GM23338 (cell line): ENCODE data around the gene NSRP1. TPM values are rescaled to one million over a fixed set of nuclear protein-coding genes. Genes with fewer than 3 reads are reported as not detected.

Experiments used
- ATAC-seq: fragments of 200-7000 bp; cut with Tn5 transposase; 3 replicates; pipeline ENCODE4 v1.9.1; 2020
- DNase-seq: peaks from one replicate; pipeline ENCODE4 v3.0.0-alpha.2; 2015; ENCODE audit warnings: low spot score
- H2AFZ ChIP-seq: fragments of 200-600 bp; sonication (generic); 2 replicates; pipeline ENCODE4 v1.8.0; 2016; ENCODE audit warnings: antibody characterized with exemption, mild to moderate bottlenecking, moderate library complexity
- H3F3A ChIP-seq: fragments of 200-600 bp; sonication (generic); replicated peaks from 2 replicates; pipeline ENCODE4 v1.8.0; 2017; ENCODE audit warnings: antibody characterized with exemption, mixed run types, low read depth
- H3K27ac ChIP-seq: fragments of 200-600 bp; sonication (generic); 2 replicates; pipeline ENCODE4 v1.6.1; 2016; ENCODE audit warnings: low read depth
- H3K27me3 ChIP-seq: fragments of 200-600 bp; sonication (generic); 2 replicates; pipeline ENCODE4 v1.8.0; 2016; ENCODE audit warnings: mild to moderate bottlenecking, mixed run types, moderate library complexity; ENCODE audit not compliant: insufficient read depth
- H3K36me3 ChIP-seq: fragments of 200-600 bp; sonication (generic); 2 replicates; pipeline ENCODE4 v1.8.0; 2016; ENCODE audit warnings: mild to moderate bottlenecking; ENCODE audit not compliant: insufficient read depth
- H3K4me1 ChIP-seq: fragments of 200-600 bp; sonication (generic); 2 replicates; pipeline ENCODE4 v1.8.0; 2016; ENCODE audit warnings: mild to moderate bottlenecking, moderate library complexity; ENCODE audit not compliant: insufficient read depth
- H3K4me2 ChIP-seq: fragments of 200-600 bp; sonication (generic); 2 replicates; pipeline ENCODE4 v1.7.1; 2017; ENCODE audit warnings: mixed run types
- H3K4me3 ChIP-seq: fragments of 200-600 bp; sonication (generic); 2 replicates; pipeline ENCODE4 v1.6.1; 2016; ENCODE audit warnings: mixed run types
- H3K79me2 ChIP-seq: fragments of 200-600 bp; sonication (generic); replicated peaks from 2 replicates; pipeline ENCODE4 v1.8.0; 2017; ENCODE audit warnings: mild to moderate bottlenecking; ENCODE audit not compliant: insufficient read depth
- H3K9me2 ChIP-seq: fragments of 200-600 bp; sonication (generic); 2 replicates; pipeline ENCODE4 v1.8.0; 2017; ENCODE audit not compliant: insufficient read depth
- H4K20me1 ChIP-seq: fragments of 200-600 bp; sonication (generic); replicated peaks from 2 replicates; pipeline ENCODE4 v1.8.0; 2017; ENCODE audit warnings: mild to moderate bottlenecking; ENCODE audit not compliant: insufficient read depth
- H3K27ac Mint-ChIP-seq: 2 replicates; pipeline ENCODE4 v1.8.0; 2020; ENCODE audit warnings: inconsistent platforms, mild to moderate bottlenecking, moderate library complexity, mixed read lengths
- H3K27me3 Mint-ChIP-seq: 3 replicates; pipeline ENCODE4 v1.8.0; 2022; ENCODE audit warnings: low read depth, mild to moderate bottlenecking, moderate library complexity, mixed read lengths, inconsistent platforms; ENCODE audit not compliant: insufficient read depth, poor library complexity
- H3K36me3 Mint-ChIP-seq: 3 replicates; pipeline ENCODE4 v1.8.0; 2021; ENCODE audit warnings: low read depth, mild to moderate bottlenecking, inconsistent platforms, moderate library complexity, mixed read lengths
- H3K4me1 Mint-ChIP-seq: 3 replicates; pipeline ENCODE4 v1.8.0; 2020; ENCODE audit warnings: mild to moderate bottlenecking, inconsistent platforms, mixed read lengths
- H3K4me3 Mint-ChIP-seq: 3 replicates; pipeline ENCODE4 v1.8.0; 2021; ENCODE audit warnings: moderate library complexity, mild to moderate bottlenecking, inconsistent platforms, mixed read lengths
- H3K9me3 Mint-ChIP-seq: 3 replicates; pipeline ENCODE4 v1.8.0; 2020; ENCODE audit warnings: moderate library complexity, mild to moderate bottlenecking, inconsistent platforms, mixed read lengths
- CTCF ChIP-seq, 2 experiments: fragments of 200-600 bp in 1 of 2; sonication (generic) in 1 of 2; conservative IDR thresholded peaks; 2 replicates each; pipeline versions ENCODE4 v1.5.1 to v1.6.1; 2016 to 2017; ENCODE audit warnings: antibody characterized with exemption in 2 of 2, low read depth in 2 of 2, mild to moderate bottlenecking in 2 of 2, moderate library complexity in 1 of 2
- EZH2phosphoT487 ChIP-seq: fragments of 200-600 bp; sonication (generic); IDR thresholded peaks from one replicate; pipeline ENCODE4 v1.8.1; 2018; ENCODE audit warnings: antibody characterized with exemption; ENCODE audit not compliant: unreplicated experiment
- POLR2AphosphoS5 ChIP-seq: IDR thresholded peaks from 2 replicates; pipeline ENCODE4 v1.6.1; 2016; ENCODE audit warnings: antibody characterized with exemption, low read depth
- REST ChIP-seq: IDR thresholded peaks from one replicate; pipeline ENCODE4 v1.6.1; 2018; ENCODE audit warnings: antibody characterized with exemption; ENCODE audit not compliant: unreplicated experiment
- ZNF114 ChIP-seq: fragments of 250-450 bp; sonication (Bioruptor Pico); IDR thresholded peaks from 2 replicates; pipeline ENCODE4 v1.5.0; 2020; ENCODE audit warnings: mild to moderate bottlenecking, moderate library complexity
- ZNF462 ChIP-seq: fragments of 250-450 bp; sonication (Bioruptor Pico); IDR thresholded peaks from 2 replicates; pipeline ENCODE4 v1.5.0; 2020; ENCODE audit warnings: mild to moderate bottlenecking, moderate library complexity
- polyA plus RNA-seq: library from polyadenylated mRNA; unstranded; fragments of >200 nt; fragmentation: Nextera tagmentation; extraction: Ambion mirVana; gene quantifications from 2 replicates; pipeline ENCODE4 v1.2.1, GENCODE V29; 2016
- total RNA-seq: library from RNA; depleted of rRNA; stranded (reverse); fragments of >200 nt; shearing (Covaris generic); gene quantifications from 2 replicates; pipeline ENCODE4 v1.2.3, GENCODE V29; 2014

The NSRP1 gene
- total and polyA plus RNA-seq, 2 experiments from 2014 or later, result 15.7 to 110 TPM

- no peak for TF ChIP-seq POLR2AphosphoS5
- no peak for TF ChIP-seq ZNF462
- TF ChIP-seq EZH2phosphoT487, result no peak
- no peak for TF ChIP-seq REST
- no peak for TF ChIP-seq CTCF (conservative IDR thresholded peaks at IDR 0.05; ENCODE audit: low read depth in 2 of 2)
- no peak for TF ChIP-seq ZNF114 (CRISPR knock-in tag)
- Histone ChIP-seq H2AFZ (no peak overlapping the region), H3K79me2 (peaks cover 72% of the 10 kb centered on the region), H4K20me1 (peaks cover 8% of the 10 kb centered on the region; the same call in 1 of the 2 replicates), H3F3A (no peaks in the 10 kb centered on the region), H3K36me3 (no peaks in the 10 kb centered on the region; the same call in 1 of the 2 replicates), H3K27ac (peak overlapping the region; percentile 61; the same call in 1 of the 2 replicates), H3K4me3 (no peak overlapping the region), H3K27me3 (no peaks in the 10 kb centered on the region), H3K9me2 (no peaks in the 10 kb centered on the region), H3K4me2 (no peak overlapping the region), H3K4me1 (no peaks in the 10 kb centered on the region)
- H3K4me3 Mint-ChIP-seq, result no peak overlapping the region
- H3K9me3 Mint-ChIP-seq, result no peaks in the 10 kb centered on the region
- no peaks in the 10 kb centered on the region; the same call in 2 of the 3 replicates for H3K4me1 Mint-ChIP-seq
- ATAC-seq (no peak), DNase-seq (no peak)
- peaks cover 37% of the 10 kb centered on the region for H3K36me3 Mint-ChIP-seq
- no peaks in the 10 kb centered on the region for H3K27me3 Mint-ChIP-seq
- H3K27ac Mint-ChIP-seq, result peak overlapping the region; percentile 7; the same call in 1 of the 2 replicates
Observed at GRCh38 chr17:30124273-30124796, 7.7 kb downstream of the NSRP1 start.
